Astrocyte (in vitro differentiated cells and primary cell): ENCODE measurements around the gene AVEN. TPM values are rescaled to one million over a fixed set of nuclear protein-coding genes. Genes with fewer than 3 reads are reported as not detected.
"Not testable (repeated sequence)": the region's sequence is repeated elsewhere in the genome, so short reads cannot be mapped to it uniquely, and the experiment has no call there.

Experiments
- DNase-seq: peaks from one replicate; pipeline ENCODE4 v3.0.0-alpha.2; 2010; ENCODE audit warnings: low read depth
- FAIRE-seq: peaks from 2 replicates; lab custom pipeline; 2011; peaks lifted over from hg19 to GRCh38; lab: Jason Lieb, UNC
- H2AFZ ChIP-seq: 2 replicates; pipeline ENCODE4 v1.6.0; 2012; ENCODE audit warnings: low read depth, low read length, inconsistent platforms
- H3K27ac ChIP-seq: 2 replicates; pipeline ENCODE4 v1.5.1; 2011; ENCODE audit warnings: low read depth, low read length, inconsistent platforms
- H3K27me3 ChIP-seq: 2 replicates; pipeline ENCODE4 v1.6.0; 2011; ENCODE audit warnings: low read length, inconsistent platforms; ENCODE audit not compliant: insufficient read depth
- H3K36me3 ChIP-seq: 2 replicates; pipeline ENCODE4 v1.5.1; 2011; ENCODE audit warnings: low read length, inconsistent platforms; ENCODE audit not compliant: insufficient read depth
- H3K4me1 ChIP-seq: 2 replicates; pipeline ENCODE4 v1.5.1; 2011; ENCODE audit warnings: low read length, inconsistent platforms; ENCODE audit not compliant: insufficient read depth
- H3K4me2 ChIP-seq: 2 replicates; pipeline ENCODE4 v1.6.0; 2012; ENCODE audit warnings: low read length, inconsistent platforms
- H3K4me3 ChIP-seq: 2 replicates; pipeline ENCODE4 v1.5.1; 2011; ENCODE audit warnings: low read depth, mild to moderate bottlenecking, low read length, inconsistent platforms; ENCODE audit not compliant: insufficient read depth
- H3K79me2 ChIP-seq: 2 replicates; pipeline ENCODE4 v1.6.0; 2012; ENCODE audit warnings: mild to moderate bottlenecking, low read length, inconsistent platforms; ENCODE audit not compliant: insufficient read depth
- H3K9ac ChIP-seq: 2 replicates; pipeline ENCODE4 v1.6.0; 2012; ENCODE audit warnings: mild to moderate bottlenecking, low read length, inconsistent platforms
- H3K9me3 ChIP-seq: 2 replicates; pipeline ENCODE4 v1.5.1; 2012; ENCODE audit warnings: low read depth, mild to moderate bottlenecking, low read length, inconsistent platforms; ENCODE audit not compliant: insufficient read depth
- H4K20me1 ChIP-seq: 2 replicates; pipeline ENCODE4 v1.6.0; 2012; ENCODE audit warnings: low read length, inconsistent platforms; ENCODE audit not compliant: insufficient read depth
- H3K27ac Mint-ChIP-seq: one replicate; pipeline ENCODE4 v1.8.0; 2021; ENCODE audit warnings: mild to moderate bottlenecking, mixed read lengths; ENCODE audit not compliant: unreplicated experiment
- H3K27me3 Mint-ChIP-seq: one replicate; pipeline ENCODE4 v1.8.0; 2021; ENCODE audit warnings: low read depth, mixed read lengths; ENCODE audit not compliant: unreplicated experiment
- H3K36me3 Mint-ChIP-seq: one replicate; pipeline ENCODE4 v1.8.0; 2021; ENCODE audit warnings: low read depth, mixed read lengths; ENCODE audit not compliant: unreplicated experiment
- H3K4me1 Mint-ChIP-seq: one replicate; pipeline ENCODE4 v1.8.0; 2021; ENCODE audit warnings: low read depth, mixed read lengths; ENCODE audit not compliant: unreplicated experiment
- H3K4me3 Mint-ChIP-seq: one replicate; pipeline ENCODE4 v1.8.0; 2021; ENCODE audit warnings: mild to moderate bottlenecking, moderate library complexity, mixed read lengths; ENCODE audit not compliant: unreplicated experiment
- H3K9me3 Mint-ChIP-seq: one replicate; pipeline ENCODE4 v1.8.0; 2021; ENCODE audit warnings: mild to moderate bottlenecking, mixed read lengths; ENCODE audit not compliant: unreplicated experiment
- CTCF ChIP-seq: IDR thresholded peaks from 2 replicates; pipeline ENCODE4 v1.5.1; 2011; ENCODE audit warnings: low read depth, mild to moderate bottlenecking, inconsistent platforms, low read length, moderate library complexity; ENCODE audit not compliant: insufficient read depth
- EZH2 ChIP-seq: IDR thresholded peaks from 2 replicates; pipeline ENCODE4 v1.6.1; 2012; ENCODE audit warnings: mild to moderate bottlenecking, low read length, inconsistent platforms; ENCODE audit not compliant: insufficient read depth
- total RNA-seq: library from RNA; stranded (reverse); gene quantifications from 2 replicates; pipeline ENCODE4 v1.2.1, GENCODE V29; 2021

The AVEN gene
- total RNA-seq, 1 donor from 2014 or later, result 34.1 TPM

- no peak for TF ChIP-seq EZH2
- Mint-ChIP-seq H3K4me3 (no peak overlapping the region), H3K27me3 (no peaks in the 10 kb centered on the region), H3K4me1 (peaks cover 3% of the 10 kb centered on the region), H3K36me3 (peaks cover 3% of the 10 kb centered on the region), H3K9me3 (no peaks in the 10 kb centered on the region), H3K27ac (no peak overlapping the region)
- no peaks in the 10 kb centered on the region for H3K9me3 ChIP-seq
- H4K20me1 ChIP-seq, result peaks cover 6% of the 10 kb centered on the region
- H3K4me3 ChIP-seq, result no peak overlapping the region
- DNase-seq, result no peak
- H3K9ac ChIP-seq, result no peak overlapping the region
- no peaks in the 10 kb centered on the region for H3K36me3 ChIP-seq
- peaks cover 38% of the 10 kb centered on the region for H3K79me2 ChIP-seq
- no peak overlapping the region for H2AFZ ChIP-seq
- no peak overlapping the region for H3K27ac ChIP-seq
- no peak overlapping the region for H3K4me2 ChIP-seq
- no peaks in the 10 kb centered on the region for H3K27me3 ChIP-seq
- H3K4me1 ChIP-seq, result no peaks in the 10 kb centered on the region
- FAIRE-seq, result no peak
These were observed 32.6 kb downstream of the AVEN start for GRCh38 chr15:34006381-34006780.

- Histone ChIP-seq H3K36me3 (no peaks in the 10 kb centered on the region), H4K20me1 (peaks cover 25% of the 10 kb centered on the region), H3K27ac (no peak overlapping the region), H3K9ac (no peak overlapping the region), H3K4me2 (no peak overlapping the region), H3K4me1 (no peaks in the 10 kb centered on the region), H3K27me3 (no peaks in the 10 kb centered on the region), H3K9me3 (no peaks in the 10 kb centered on the region), H3K4me3 (no peak overlapping the region), H3K79me2 (peaks cover 23% of the 10 kb centered on the region), H2AFZ (no peak overlapping the region)
- DNase-seq (no peak), FAIRE-seq (no peak)
- H3K9me3 Mint-ChIP-seq, result no peaks in the 10 kb centered on the region
- H3K36me3 Mint-ChIP-seq, result peaks cover 4% of the 10 kb centered on the region
- H3K27ac Mint-ChIP-seq, result no peak overlapping the region
- TF ChIP-seq EZH2 (no peak), CTCF (no peak)
- H3K27me3 Mint-ChIP-seq, result no peaks in the 10 kb centered on the region
- no peaks in the 10 kb centered on the region for H3K4me1 Mint-ChIP-seq
- no peak overlapping the region for H3K4me3 Mint-ChIP-seq
These were observed 37.5 kb downstream of the AVEN start for GRCh38 chr15:34001536-34001935.

GRCh38 chr15:33995666-33996065 is 43.3 kb downstream of the AVEN start:
- H3K4me3 Mint-ChIP-seq, FAIRE-seq, H3K4me1 Mint-ChIP-seq: not testable (repeated sequence)

More at GRCh38 chr15:33995666-33996065, 43.3 kb downstream of the AVEN start:
- H3K9me3 Mint-ChIP-seq, H3K27ac ChIP-seq, H3K9me3 ChIP-seq, H3K27me3 ChIP-seq, H3K4me3 ChIP-seq, H2AFZ ChIP-seq, H3K4me2 ChIP-seq, H3K36me3 ChIP-seq, H3K27me3 Mint-ChIP-seq, H3K27ac Mint-ChIP-seq, H3K9ac ChIP-seq, H3K36me3 Mint-ChIP-seq, H3K79me2 ChIP-seq, H3K4me1 ChIP-seq, DNase-seq: not testable (repeated sequence)
- H4K20me1 ChIP-seq, result peaks cover 25% of the 10 kb centered on the region
